IMR-90 (cell line): ENCODE measurements around the gene GBP3.

Experiments
- MXI1 ChIP-seq: IDR thresholded peaks from 2 replicates; pipeline ENCODE4 v1.6.1; 2012; ENCODE audit warnings: low read depth, mild to moderate bottlenecking, low read length, moderate library complexity, borderline replicate concordance
- POLR2A ChIP-seq: IDR thresholded peaks from 2 replicates; pipeline ENCODE4 v1.6.1; 2012; ENCODE audit warnings: mild to moderate bottlenecking, low read depth, low read length
- RAD21 ChIP-seq: IDR thresholded peaks from 2 replicates; pipeline ENCODE4 v1.6.1; 2012; ENCODE audit warnings: low read length, improper control_type of control experiment
- TF ChIP-seq, protein P1 (sequence below): conservative IDR thresholded peaks from 2 replicates; pipeline ENCODE4 v1.5.1; 2012; ENCODE audit warnings: mild to moderate bottlenecking, low read depth, low read length, improper control_type of control experiment

DNA sequence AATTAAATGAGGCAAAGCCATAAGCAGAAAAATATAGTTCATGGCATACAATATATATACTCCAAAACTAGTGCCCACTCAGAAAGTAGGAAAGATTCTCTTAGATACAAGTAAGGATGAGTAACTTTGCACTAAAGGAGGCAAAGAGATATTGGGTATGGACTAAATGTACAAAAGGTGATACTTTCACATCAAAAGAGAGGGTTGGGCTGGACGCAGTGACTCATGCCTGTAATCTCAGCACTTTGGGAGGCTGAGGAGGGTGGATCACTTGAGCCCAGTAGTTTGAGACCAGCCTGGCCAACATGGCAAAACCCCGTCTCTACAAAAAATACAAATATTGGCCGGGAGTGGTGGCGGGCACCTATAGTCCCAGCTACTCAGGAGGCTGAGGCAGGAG, 37.0 kb downstream of the GBP3 start:
- TF ChIP-seq, protein P1, sequence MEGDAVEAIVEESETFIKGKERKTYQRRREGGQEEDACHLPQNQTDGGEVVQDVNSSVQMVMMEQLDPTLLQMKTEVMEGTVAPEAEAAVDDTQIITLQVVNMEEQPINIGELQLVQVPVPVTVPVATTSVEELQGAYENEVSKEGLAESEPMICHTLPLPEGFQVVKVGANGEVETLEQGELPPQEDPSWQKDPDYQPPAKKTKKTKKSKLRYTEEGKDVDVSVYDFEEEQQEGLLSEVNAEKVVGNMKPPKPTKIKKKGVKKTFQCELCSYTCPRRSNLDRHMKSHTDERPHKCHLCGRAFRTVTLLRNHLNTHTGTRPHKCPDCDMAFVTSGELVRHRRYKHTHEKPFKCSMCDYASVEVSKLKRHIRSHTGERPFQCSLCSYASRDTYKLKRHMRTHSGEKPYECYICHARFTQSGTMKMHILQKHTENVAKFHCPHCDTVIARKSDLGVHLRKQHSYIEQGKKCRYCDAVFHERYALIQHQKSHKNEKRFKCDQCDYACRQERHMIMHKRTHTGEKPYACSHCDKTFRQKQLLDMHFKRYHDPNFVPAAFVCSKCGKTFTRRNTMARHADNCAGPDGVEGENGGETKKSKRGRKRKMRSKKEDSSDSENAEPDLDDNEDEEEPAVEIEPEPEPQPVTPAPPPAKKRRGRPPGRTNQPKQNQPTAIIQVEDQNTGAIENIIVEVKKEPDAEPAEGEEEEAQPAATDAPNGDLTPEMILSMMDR: no peak
- TF ChIP-seq RAD21 (no peak), POLR2A (no peak), MXI1 (no peak)
